Embryonic facial prominence (tissue), 1 donor: ENCODE measurements around the gene SEPTIN2.
"Not testable (repeated sequence)": the region's sequence is repeated elsewhere in the genome, so short reads cannot be mapped to it uniquely, and the experiment has no call there.

Source experiments
- DNase-seq: peaks from one replicate; pipeline ENCODE4 v3.0.0-alpha.2; 2016; ENCODE audit errors: extremely low spot score

SEPTIN2 gene

GRCh38 chr2:241379481-241380480 is 64.1 kb downstream of the SEPTIN2 start:
- DNase-seq = peak; percentile 70

- DNase-seq = no peak
Measured at GRCh38 chr2:241381872-241382271, 66.1 kb downstream of the SEPTIN2 start.

- DNase-seq = not testable (repeated sequence)
Measured at GRCh38 chr2:241385450-241385849, 69.7 kb downstream of the SEPTIN2 start.

DNA sequence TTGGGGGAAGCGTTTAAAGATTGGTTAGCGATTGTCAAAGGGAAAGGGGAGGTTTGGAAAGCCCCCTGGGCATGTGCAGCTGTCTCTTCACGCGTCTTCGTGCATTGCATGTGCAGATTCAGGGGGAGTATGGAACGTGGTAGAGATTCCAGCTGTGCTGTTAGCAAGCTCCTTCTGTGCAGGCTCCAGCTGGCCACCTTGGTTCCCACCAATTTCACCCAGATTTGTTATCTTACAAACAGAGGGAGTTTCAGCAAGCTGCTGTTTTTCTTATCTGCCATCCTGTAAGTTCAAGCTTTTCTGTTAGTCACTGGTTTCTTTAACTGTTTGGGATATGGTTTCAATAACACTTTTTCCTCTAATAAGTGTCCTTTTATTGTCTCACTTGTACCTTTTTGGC is 70.8 kb downstream of the SEPTIN2 start:
- DNase-seq = no peak

- no peak for DNase-seq
Measured at GRCh38 chr2:241389697-241390096, 74.0 kb downstream of the SEPTIN2 start.

- no peak for DNase-seq
Measured at GRCh38 chr2:241390301-241391206, 74.8 kb downstream of the SEPTIN2 start.

- no peak for DNase-seq
Measured at GRCh38 chr2:241391892-241392665, 76.4 kb downstream of the SEPTIN2 start.

GRCh38 chr2:241392753-241393152 is 77.0 kb downstream of the SEPTIN2 start:
- DNase-seq = not testable (repeated sequence)

- no peak for DNase-seq
Measured at GRCh38 chr2:241393524-241394196, 77.9 kb downstream of the SEPTIN2 start.

GRCh38 chr2:241396809-241397208 is 81.1 kb downstream of the SEPTIN2 start:
- not testable (repeated sequence) for DNase-seq

DNA sequence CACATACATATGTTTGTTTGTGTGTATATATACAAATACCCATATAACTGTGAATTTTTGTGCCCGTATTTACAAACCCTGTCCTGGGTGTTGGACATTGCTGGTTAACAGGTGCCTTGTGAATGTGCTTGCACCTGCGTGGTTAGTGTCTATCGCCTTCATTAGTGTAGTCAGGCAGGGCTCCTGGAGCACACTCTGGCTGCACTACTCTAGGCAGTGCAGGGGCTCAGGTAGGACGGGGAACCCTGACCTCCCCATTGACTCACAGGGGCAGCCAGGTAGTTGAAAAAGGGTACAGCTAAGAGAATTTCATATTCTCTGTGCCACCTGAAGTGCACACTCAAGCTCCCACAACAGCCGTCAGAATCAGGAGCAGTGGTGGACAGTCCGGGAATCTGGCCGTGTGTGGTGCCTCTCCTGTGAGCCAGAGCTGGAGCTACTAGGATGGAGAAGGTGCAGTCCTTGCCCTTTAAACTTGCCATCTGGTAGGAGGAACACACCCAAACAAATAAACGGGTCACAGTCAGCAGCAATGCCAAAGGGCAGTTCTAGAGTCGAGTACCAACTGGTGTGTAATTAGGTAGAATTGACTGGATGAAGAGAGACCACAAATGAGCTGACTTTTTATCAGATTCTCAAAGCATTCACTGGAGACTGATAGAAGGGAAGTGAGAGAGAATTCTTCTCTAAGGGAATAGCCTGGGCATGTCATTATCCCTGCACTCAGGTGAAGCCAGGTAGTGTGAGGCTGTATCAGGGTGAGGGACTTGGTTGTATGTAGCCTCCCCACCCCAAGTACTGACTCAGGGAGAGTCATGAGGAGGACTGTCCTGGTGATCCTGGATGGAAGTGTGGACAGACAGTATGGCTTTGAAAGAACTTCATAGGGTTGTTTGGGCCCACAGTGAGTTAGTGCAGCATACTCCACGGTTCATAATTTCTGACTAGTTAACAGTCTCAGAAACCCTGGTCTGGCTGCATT is 84.5 kb downstream of the SEPTIN2 start:
- no peak for DNase-seq
